Activated CD8-positive, alpha-beta T cell treated with anti-CD3 and anti-CD28 coated beads for 36 hours (primary cell): ENCODE measurements around the gene BRINP1. TPM values are rescaled to one million over a fixed set of nuclear protein-coding genes. Genes with fewer than 3 reads are reported as not detected.

Experiments used
- ATAC-seq: fragments of 200-7000 bp; cut with Tn5 transposase; one replicate; pipeline ENCODE4 v1.10.0; 2021; ENCODE audit warnings: mild to moderate bottlenecking, moderate library complexity
- CTCF ChIA-PET: fragments of 350-600 bp; sonication (Branson Sonifier 250); formaldehyde crosslinking; loops from one replicate; lab custom pipeline; 2021; ENCODE audit warnings: antibody characterized with exemption; lab: Charles Lee
- POLR2A ChIA-PET: fragments of 350-600 bp; sonication (Branson Sonifier 250); formaldehyde crosslinking; loops from one replicate; lab custom pipeline; 2021; ENCODE audit warnings: antibody characterized with exemption; lab: Charles Lee
- DNase-seq: peaks from one replicate; pipeline ENCODE4 v3.0.0-alpha.2; 2020
- H3K27ac Mint-ChIP-seq: one replicate; pipeline ENCODE4 v1.8.0; 2021; ENCODE audit warnings: mild to moderate bottlenecking, mixed read lengths
- H3K27me3 Mint-ChIP-seq: one replicate; pipeline ENCODE4 v1.8.0; 2021; ENCODE audit warnings: mixed read lengths
- H3K36me3 Mint-ChIP-seq: one replicate; pipeline ENCODE4 v1.8.0; 2021; ENCODE audit warnings: low read depth, mixed read lengths
- H3K4me1 Mint-ChIP-seq: one replicate; pipeline ENCODE4 v1.8.0; 2021; ENCODE audit warnings: low read depth, mixed read lengths
- H3K4me3 Mint-ChIP-seq: one replicate; pipeline ENCODE4 v1.8.0; 2021; ENCODE audit warnings: mild to moderate bottlenecking, moderate library complexity, mixed read lengths
- H3K9me3 Mint-ChIP-seq: one replicate; pipeline ENCODE4 v1.8.0; 2021; ENCODE audit warnings: mixed read lengths
- intact Hi-C: fragments of 100-400 bp; cut with micrococcal nuclease; formaldehyde crosslinking; loops from one replicate; pipeline ENCODE4 v1.10.0; 2022
- total RNA-seq, 2 experiments: library from RNA; stranded (reverse); gene quantifications; one replicate each; pipeline ENCODE4 v1.2.3, GENCODE V29; 2021
- TF ChIP-seq, protein P1 (sequence below): fragments of 200-600 bp; IDR thresholded peaks from one replicate; pipeline ENCODE4 v1.8.0; 2022; ENCODE audit warnings: antibody characterized with exemption, mild to moderate bottlenecking

Gene BRINP1
- total RNA-seq, 2 experiments from 2014 or later: not detected

DNA sequence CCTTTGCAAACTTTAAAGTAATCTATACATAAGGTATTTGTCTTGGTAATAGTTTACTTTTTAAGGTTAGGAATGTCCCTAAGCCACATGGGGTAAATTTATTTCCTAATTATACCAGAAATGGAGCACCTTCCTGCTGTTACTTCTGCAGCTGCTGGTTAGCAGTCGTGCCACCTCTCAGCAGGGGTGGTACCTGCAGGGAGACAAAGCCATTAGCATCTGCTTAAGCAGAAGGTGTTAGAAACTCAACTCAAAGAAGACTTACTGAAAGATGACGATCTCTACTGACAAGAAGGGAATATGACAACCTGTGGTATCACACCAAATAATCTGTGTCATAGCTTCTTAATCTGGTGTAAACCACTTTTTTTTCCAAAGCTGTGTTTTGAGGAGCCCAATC lies 173.7 kb downstream of the BRINP1 start:
- POLR2A ChIA-PET: no interaction called here
- CTCF ChIA-PET: no interaction called here
- intact Hi-C loops: no loop called here
- DNase-seq: no peak
- no peak overlapping the region for H3K4me3 Mint-ChIP-seq
- TF ChIP-seq, protein P1, sequence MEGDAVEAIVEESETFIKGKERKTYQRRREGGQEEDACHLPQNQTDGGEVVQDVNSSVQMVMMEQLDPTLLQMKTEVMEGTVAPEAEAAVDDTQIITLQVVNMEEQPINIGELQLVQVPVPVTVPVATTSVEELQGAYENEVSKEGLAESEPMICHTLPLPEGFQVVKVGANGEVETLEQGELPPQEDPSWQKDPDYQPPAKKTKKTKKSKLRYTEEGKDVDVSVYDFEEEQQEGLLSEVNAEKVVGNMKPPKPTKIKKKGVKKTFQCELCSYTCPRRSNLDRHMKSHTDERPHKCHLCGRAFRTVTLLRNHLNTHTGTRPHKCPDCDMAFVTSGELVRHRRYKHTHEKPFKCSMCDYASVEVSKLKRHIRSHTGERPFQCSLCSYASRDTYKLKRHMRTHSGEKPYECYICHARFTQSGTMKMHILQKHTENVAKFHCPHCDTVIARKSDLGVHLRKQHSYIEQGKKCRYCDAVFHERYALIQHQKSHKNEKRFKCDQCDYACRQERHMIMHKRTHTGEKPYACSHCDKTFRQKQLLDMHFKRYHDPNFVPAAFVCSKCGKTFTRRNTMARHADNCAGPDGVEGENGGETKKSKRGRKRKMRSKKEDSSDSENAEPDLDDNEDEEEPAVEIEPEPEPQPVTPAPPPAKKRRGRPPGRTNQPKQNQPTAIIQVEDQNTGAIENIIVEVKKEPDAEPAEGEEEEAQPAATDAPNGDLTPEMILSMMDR: no peak
- H3K27ac Mint-ChIP-seq: no peak overlapping the region
- H3K4me1 Mint-ChIP-seq: no peaks in the 10 kb centered on the region
- no peaks in the 10 kb centered on the region for H3K9me3 Mint-ChIP-seq
- no peaks in the 10 kb centered on the region for H3K27me3 Mint-ChIP-seq
- ATAC-seq: no peak
- H3K36me3 Mint-ChIP-seq: no peaks in the 10 kb centered on the region

DNA sequence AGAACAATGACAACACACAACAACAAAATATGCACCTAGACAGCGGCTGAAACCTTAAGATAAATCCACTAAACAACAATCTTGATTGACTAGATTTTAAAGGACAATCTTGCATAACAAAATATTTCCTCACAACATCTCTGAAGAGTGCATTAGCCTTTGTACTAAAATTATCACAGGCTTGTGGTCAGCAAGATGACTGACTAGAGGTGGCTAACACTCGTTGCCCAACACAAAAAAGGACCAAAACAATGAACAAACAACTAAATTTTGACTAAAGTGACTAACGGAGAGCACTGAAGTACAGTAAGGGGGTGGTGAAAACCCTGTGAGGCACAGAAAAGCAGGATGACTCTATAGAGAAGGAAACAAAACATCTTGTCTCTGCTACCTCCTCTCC lies 183.9 kb downstream of the BRINP1 start:
- peaks cover 6% of the 10 kb centered on the region for H3K9me3 Mint-ChIP-seq
- POLR2A ChIA-PET: no interaction called here
- DNase-seq: no peak
- CTCF ChIA-PET: no interaction called here
- TF ChIP-seq, protein P1: no peak
- H3K4me1 Mint-ChIP-seq: no peaks in the 10 kb centered on the region
- no peak overlapping the region for H3K4me3 Mint-ChIP-seq
- no peak overlapping the region for H3K27ac Mint-ChIP-seq
- no peaks in the 10 kb centered on the region for H3K27me3 Mint-ChIP-seq
- H3K36me3 Mint-ChIP-seq: no peaks in the 10 kb centered on the region
- ATAC-seq: no peak
- intact Hi-C loops: no loop called here

DNA sequence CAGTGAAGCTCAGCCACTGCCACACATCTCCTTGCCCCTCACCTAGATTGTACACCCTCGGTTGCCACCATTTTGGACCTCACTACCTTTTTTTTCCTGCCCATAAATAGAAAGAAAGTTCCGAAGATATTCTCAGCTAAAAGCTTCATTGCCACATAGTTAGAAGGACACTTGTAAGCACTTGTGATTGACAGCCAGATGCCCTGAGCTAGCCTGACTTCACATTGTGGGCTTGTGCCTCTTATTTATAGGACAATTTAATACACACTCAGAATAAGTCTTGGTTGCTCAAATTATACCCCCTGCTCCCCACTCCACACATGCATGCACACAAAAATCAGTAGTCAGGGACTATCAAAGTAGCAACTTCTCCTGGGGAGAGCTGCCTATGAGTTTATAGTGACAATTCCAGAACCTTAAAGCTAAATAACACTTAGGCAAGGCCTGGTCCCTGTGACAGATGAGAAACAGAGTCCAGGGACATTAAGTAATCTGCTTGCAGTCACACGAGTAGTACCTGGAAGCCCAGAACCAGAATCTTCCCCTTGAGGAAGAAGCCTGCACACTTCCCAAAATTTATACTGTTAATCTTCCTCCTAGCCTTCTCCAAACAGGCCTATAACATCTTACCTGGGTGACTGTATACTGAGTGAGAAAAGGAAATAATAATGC lies 184.8 kb downstream of the BRINP1 start:
- DNase-seq (no peak), ATAC-seq (no peak)
- Mint-ChIP-seq H3K36me3 (no peaks in the 10 kb centered on the region), H3K9me3 (peaks cover 6% of the 10 kb centered on the region), H3K4me1 (no peaks in the 10 kb centered on the region), H3K4me3 (no peak overlapping the region), H3K27ac (no peak overlapping the region), H3K27me3 (no peaks in the 10 kb centered on the region)
- POLR2A ChIA-PET: no interaction called here
- CTCF ChIA-PET: no interaction called here
- TF ChIP-seq, protein P1: no peak
- intact Hi-C loops: no loop called here

DNA sequence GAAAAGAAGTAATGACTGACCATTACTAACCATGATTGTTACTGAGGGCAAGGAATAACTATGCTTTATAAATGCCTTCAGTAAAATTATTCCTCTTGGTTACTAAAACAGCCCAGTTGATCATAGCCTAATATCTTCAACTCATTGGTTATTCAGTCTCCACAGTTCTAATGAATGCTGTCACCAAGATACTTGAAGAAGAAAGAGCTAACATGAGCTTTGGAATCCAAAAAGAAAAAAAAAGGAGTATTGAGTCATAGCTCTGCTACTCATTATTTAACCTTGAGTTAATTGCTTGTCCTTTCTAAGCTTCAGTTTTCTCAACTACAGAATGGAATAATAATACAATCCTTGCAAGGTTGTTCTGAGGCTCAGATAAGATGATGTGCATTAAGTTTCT lies 187.7 kb downstream of the BRINP1 start:
- POLR2A ChIA-PET: no interaction called here
- no peak overlapping the region for H3K4me3 Mint-ChIP-seq
- intact Hi-C loops: no loop called here
- CTCF ChIA-PET: no interaction called here
- no peaks in the 10 kb centered on the region for H3K27me3 Mint-ChIP-seq
- H3K36me3 Mint-ChIP-seq: no peaks in the 10 kb centered on the region
- no peak overlapping the region for H3K27ac Mint-ChIP-seq
- H3K9me3 Mint-ChIP-seq: peaks cover 2% of the 10 kb centered on the region
- ATAC-seq (no peak), DNase-seq (no peak)
- TF ChIP-seq, protein P1: no peak
- H3K4me1 Mint-ChIP-seq: no peaks in the 10 kb centered on the region

DNA sequence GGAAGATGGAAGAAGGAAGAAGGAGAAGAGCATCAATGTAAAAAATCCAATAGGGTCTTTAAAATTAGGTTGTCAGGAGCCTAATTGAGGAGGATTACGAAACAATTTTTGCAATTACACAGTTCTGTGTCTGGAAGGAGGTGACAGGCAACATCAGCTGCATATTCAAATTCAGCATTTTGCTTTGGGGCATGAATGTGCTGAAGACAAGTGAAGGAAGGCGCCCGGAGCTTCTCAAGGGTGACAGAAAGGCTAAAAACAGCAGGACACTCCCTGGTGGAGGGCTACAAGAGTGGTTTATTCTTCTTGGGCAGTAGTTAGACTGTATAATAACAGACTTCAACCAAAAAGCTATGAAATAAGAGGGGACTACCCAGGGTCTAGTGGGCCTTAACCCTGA lies 188.3 kb downstream of the BRINP1 start:
- DNase-seq: no peak
- Mint-ChIP-seq H3K4me3 (no peak overlapping the region), H3K4me1 (no peaks in the 10 kb centered on the region), H3K27me3 (no peaks in the 10 kb centered on the region), H3K9me3 (peaks cover 2% of the 10 kb centered on the region), H3K36me3 (no peaks in the 10 kb centered on the region), H3K27ac (no peak overlapping the region)
- POLR2A ChIA-PET: no interaction called here
- TF ChIP-seq, protein P1: no peak
- no peak for ATAC-seq
- CTCF ChIA-PET: no interaction called here
- intact Hi-C loops: no loop called here
